GM18505 (cell line): ENCODE measurements around the gene ZNF777.

ENCODE experiments used
- ATAC-seq: cut with Tn5 transposase; IDR thresholded peaks from one replicate; pipeline ENCODE4 v1.9.1; 2021; ENCODE audit not compliant: unreplicated experiment
- POLR2A ChIP-seq: IDR thresholded peaks from 4 replicates; pipeline ENCODE4 v1.6.1; 2011; ENCODE audit warnings: borderline replicate concordance; ENCODE audit not compliant: insufficient read depth, insufficient read length; ENCODE audit errors: extremely low read depth

ZNF777 gene

GRCh38 chr7:149467321-149467859 is 6.5 kb upstream of the ZNF777 start:
- no peak for ATAC-seq
- no peak for TF ChIP-seq POLR2A

GRCh38 chr7:149466364-149466763 is 5.5 kb upstream of the ZNF777 start:
- ATAC-seq, result no peak
- no peak for TF ChIP-seq POLR2A

GRCh38 chr7:149463500-149464161 is 2.8 kb upstream of the ZNF777 start:
- no peak for TF ChIP-seq POLR2A
- ATAC-seq, result no peak

GRCh38 chr7:149462101-149462520 is 1.2 kb upstream of the ZNF777 start:
- no peak for ATAC-seq

GRCh38 chr7:149459540-149460452 is 1.1 kb downstream of the ZNF777 start:
- ATAC-seq, result peak; percentile 37
- peak; percentile 35 for TF ChIP-seq POLR2A

More at GRCh38 chr7:149462101-149462520, 1.2 kb upstream of the ZNF777 start:
- TF ChIP-seq POLR2A, result no peak

GRCh38 chr7:149459201-149459539 is 1.7 kb downstream of the ZNF777 start:
- no peak for ATAC-seq
- TF ChIP-seq POLR2A, result no peak

- no peak for ATAC-seq
Observed at GRCh38 chr7:149458235-149458634, 2.6 kb downstream of the ZNF777 start.

GRCh38 chr7:149457766-149458165 is 3.1 kb downstream of the ZNF777 start:
- TF ChIP-seq POLR2A, result no peak
- ATAC-seq, result no peak

More at GRCh38 chr7:149458235-149458634, 2.6 kb downstream of the ZNF777 start:
- TF ChIP-seq POLR2A, result no peak

- ATAC-seq, result no peak
- no peak for TF ChIP-seq POLR2A
Observed at GRCh38 chr7:149456506-149457421, 4.1 kb downstream of the ZNF777 start.

- no peak for ATAC-seq
- TF ChIP-seq POLR2A, result no peak
Observed at GRCh38 chr7:149455175-149455950, 5.5 kb downstream of the ZNF777 start.

GRCh38 chr7:149454750-149455149 is 6.1 kb downstream of the ZNF777 start:
- no peak for ATAC-seq
- no peak for TF ChIP-seq POLR2A

- no peak for TF ChIP-seq POLR2A
- no peak for ATAC-seq
Observed at GRCh38 chr7:149454006-149454405, 6.9 kb downstream of the ZNF777 start.
